Right lung (tissue), 5 donors: ENCODE results near the gene ARL14EPL. TPM values are rescaled to one million over a fixed set of nuclear protein-coding genes. Genes with fewer than 3 reads are reported as not detected.
"Not testable (repeated sequence)": the region's sequence is repeated elsewhere in the genome, so short reads cannot be mapped to it uniquely, and the experiment has no call there.

Experiments used
- DNase-seq, 2 donors: peaks; one replicate each; pipeline ENCODE4 v3.0.0-alpha.2; 2013
- polyA plus RNA-seq, 5 donors: library from polyadenylated mRNA; unstranded; fragments of 120-200 nt; gene quantifications; one replicate each; pipeline versions ENCODE4 v1.2.1 to v1.2.3, GENCODE V29; 2013; ENCODE audit warnings: inconsistent platforms in 1 of 5, low replicate concordance in 1 of 5; ENCODE audit not compliant: insufficient read length in 5 of 5, insufficient read depth in 1 of 5

ARL14EPL gene
- polyA plus RNA-seq, 5 donors: not detected

- no peak for DNase-seq
These were observed 14.0 kb downstream of the ARL14EPL start for GRCh38 chr5:116046261-116046660.

- no peak for DNase-seq
These were observed 14.6 kb downstream of the ARL14EPL start for GRCh38 chr5:116046823-116047222.

- no peak for DNase-seq
These were observed 26.2 kb downstream of the ARL14EPL start for GRCh38 chr5:116058346-116058936.

DNA sequence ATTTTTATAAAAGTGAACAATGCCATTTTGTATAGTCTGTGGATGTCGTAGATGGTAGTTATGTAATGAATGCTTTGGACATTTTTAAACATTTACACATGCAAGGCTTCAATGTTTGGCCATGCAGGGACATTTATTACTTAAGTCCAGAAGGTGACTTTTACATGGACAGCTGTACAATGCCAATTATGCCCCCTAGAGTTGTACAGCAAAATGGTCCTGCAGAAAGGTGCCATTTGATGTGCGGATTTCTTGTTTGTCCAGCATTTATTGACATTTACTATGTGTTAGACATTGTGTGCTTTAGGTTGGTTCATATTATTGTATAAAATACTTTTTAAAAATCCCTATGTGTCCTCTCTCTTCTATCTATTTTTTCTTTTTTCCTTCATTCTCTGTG is 30.1 kb downstream of the ARL14EPL start:
- DNase-seq: no peak

GRCh38 chr5:116063950-116064349 is 31.7 kb downstream of the ARL14EPL start:
- no peak for DNase-seq

GRCh38 chr5:116068028-116068632 is 35.9 kb downstream of the ARL14EPL start:
- peak; percentile 44 to 63 for DNase-seq

DNA sequence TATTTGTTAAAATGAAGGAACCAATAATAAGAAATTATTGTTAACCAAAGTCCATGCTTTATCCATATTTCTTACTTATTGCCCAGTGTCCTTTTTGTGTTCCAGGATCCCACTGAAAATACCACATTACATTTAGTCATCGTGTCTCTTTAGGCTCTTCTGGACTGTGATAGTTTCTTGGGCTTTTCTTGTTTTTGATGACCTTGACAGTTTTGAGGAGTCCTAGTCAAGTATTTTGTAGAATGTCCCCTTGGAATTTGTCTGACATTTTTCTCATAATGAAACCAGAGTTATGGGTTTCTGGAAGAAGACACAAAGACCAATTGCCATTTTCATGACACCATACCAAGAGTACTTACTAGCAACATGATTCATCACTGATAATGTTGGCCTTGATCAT is 38.9 kb downstream of the ARL14EPL start:
- DNase-seq: no peak

- DNase-seq: no peak
These were observed 43.0 kb downstream of the ARL14EPL start for GRCh38 chr5:116075191-116075831.

DNA sequence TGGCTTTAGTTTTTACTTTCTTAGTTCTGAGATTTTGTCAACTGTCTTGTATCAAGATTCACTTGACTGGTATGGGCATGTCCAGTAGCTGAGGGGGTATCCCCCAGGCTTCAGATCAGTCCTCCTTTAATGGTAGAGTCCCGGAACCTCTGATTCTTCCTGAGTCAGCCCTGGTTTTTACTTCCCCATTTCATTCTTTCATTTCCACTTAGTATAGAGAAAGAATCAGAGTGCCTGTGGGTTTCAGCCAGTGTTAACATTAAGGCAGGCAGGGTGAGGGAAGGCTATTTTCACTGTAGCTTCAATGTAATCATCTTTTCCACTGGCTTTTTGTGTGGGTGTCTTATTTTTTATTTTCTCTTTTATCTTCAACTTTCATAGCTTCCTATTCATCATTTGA is 44.2 kb downstream of the ARL14EPL start:
- DNase-seq: no peak

DNA sequence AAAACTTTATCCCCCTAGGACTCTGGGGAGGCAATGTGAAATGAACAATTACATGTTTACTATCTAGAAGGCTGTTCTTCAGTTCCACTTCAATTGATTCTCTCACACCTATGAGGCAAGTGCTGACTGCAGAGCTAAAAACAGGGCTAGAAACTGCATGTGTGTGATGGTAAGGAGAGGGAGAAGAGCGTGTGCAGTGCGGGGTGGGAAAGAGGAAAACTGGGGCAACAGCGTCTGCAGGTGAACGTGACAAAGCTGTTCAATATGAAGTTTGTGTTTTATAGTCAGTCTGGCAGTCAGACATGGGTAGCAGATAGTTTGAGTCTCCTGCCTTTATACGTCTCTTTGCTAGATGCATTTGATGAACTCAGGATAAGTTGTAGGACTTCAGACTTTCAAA is 45.9 kb downstream of the ARL14EPL start:
- DNase-seq: no peak

DNA sequence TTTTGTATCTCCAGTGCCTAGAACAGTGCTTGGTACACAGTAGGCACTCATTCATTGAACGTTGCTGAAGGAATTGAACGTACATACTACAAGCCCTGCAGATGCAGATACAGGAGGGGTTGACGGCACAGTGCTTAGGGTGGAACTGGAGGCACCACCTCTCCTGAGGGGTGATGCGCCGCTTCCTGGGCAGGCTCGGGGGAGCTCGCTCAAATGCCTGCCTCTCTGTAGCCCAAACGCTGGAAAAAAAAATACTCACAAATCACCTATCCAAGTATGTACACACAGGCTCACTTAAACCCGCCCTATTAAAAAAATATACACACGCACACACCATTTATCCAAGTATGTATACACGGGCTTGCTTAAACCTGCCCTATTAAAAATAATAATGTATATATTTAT is 52.0 kb downstream of the ARL14EPL start:
- peak; percentile 13 to 14 for DNase-seq

DNA sequence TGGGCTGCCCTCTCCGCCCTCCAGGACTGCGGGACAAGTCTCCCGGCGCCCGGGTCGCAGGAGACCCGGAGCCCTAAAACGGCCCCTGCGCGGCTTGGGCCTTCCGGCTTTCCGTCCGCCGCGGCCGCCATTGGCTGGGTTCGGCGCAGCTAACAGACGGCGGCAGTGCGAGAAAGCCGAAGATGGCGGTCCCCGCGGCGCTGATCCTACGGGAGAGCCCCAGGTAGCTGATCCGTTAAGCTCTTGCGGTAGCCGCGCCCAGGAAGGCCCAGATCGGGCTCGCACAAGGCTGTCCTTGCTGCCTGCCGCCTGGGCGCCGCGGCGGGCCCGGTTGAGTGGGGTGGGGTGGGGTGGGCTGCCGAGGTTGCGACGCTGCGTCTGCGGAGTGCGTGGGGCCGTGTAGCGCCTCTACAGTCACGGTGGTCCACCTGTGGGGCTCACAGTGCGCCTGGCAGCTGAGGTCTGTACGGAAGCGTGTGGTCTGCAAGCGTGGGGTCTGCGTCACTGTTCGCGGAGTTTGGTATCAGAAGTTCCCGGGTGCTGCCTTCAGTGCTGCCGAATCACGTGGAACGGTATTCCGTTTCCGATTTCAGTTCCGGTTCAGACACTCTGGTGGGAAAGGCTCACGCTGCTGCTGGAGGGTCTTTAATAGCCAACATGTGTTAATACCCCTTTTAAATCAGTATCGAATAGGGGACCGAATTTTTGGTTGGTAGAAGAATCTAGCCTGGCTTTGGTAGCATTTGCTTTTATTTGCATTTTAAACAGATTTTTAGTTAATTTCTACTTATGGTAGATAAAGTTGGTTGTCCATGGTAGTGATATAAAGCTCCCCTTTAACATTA is 52.8 kb downstream of the ARL14EPL start, which contains the start of gene COMMD10:
Gene COMMD10, plus strand, starts transcription at position 155 of the 845 bp plus-strand sequence.
- peak; percentile 72 to 80 for DNase-seq

DNA sequence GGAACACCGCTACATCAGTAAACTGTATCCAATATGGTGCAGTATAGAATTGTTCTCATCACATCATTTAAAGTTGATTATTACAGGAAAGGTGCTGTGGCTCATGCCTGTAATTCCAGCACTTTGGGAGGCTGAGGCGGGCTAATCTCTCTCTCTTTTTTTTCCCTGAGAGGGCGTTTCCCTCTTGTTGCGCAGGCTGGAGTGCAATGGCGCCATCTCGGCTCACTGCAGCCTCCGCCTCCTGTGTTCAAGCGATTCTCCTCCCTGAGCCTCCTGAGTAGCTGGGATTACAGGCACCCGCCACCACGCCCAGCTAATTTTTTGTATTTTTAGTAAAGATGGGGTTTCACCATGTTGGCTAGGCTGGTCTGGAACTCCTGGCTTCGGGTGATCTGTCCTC is 54.0 kb downstream of the ARL14EPL start:
- DNase-seq: not testable (repeated sequence)

GRCh38 chr5:116088062-116088461 is 55.8 kb downstream of the ARL14EPL start:
- DNase-seq: no peak

GRCh38 chr5:116090302-116090701 is 58.0 kb downstream of the ARL14EPL start:
- no peak for DNase-seq

DNA sequence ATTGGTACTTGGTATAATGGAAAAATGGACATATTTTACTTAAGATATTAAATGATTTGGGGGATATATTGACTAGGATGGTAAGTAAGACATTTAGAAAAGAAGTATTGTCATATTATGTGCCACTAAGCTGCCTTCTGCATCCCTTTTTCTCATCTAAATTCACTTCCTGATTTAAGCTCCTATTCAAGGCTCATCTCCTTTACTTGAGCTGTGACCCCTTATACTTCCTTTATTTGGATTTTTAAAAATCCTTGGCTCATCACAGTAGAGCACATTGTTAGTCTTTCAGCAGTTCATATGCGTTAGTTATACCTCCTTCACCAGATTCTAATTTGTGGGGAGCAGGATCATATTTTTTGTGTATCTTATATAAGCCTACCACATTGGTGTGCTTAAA is 59.1 kb downstream of the ARL14EPL start:
- no peak for DNase-seq

- no peak for DNase-seq
These were observed 65.0 kb downstream of the ARL14EPL start for GRCh38 chr5:116097301-116097700.

DNA sequence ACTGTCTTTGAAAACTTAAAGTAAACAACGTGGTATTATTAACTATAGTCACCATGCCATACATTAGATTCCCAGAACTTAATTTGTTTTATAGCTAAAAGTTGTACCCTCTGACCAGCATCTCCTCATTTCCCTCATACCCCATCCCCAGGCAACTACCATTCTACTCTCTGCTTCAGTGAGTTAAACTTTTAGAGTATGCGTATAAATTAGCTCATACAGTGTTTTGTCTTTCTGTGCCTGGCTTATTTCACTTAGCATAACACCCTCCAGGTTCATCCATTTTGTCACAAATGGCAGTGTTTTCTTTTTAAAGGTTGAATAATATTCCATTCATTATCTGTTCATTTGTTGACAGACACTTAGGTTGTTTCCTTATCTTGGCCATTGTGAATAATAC is 66.7 kb downstream of the ARL14EPL start:
- DNase-seq: no peak

GRCh38 chr5:116104941-116105340 is 72.7 kb downstream of the ARL14EPL start:
- DNase-seq: not testable (repeated sequence)
